Measurements from ENCODE around the gene GRK6.

DNA sequence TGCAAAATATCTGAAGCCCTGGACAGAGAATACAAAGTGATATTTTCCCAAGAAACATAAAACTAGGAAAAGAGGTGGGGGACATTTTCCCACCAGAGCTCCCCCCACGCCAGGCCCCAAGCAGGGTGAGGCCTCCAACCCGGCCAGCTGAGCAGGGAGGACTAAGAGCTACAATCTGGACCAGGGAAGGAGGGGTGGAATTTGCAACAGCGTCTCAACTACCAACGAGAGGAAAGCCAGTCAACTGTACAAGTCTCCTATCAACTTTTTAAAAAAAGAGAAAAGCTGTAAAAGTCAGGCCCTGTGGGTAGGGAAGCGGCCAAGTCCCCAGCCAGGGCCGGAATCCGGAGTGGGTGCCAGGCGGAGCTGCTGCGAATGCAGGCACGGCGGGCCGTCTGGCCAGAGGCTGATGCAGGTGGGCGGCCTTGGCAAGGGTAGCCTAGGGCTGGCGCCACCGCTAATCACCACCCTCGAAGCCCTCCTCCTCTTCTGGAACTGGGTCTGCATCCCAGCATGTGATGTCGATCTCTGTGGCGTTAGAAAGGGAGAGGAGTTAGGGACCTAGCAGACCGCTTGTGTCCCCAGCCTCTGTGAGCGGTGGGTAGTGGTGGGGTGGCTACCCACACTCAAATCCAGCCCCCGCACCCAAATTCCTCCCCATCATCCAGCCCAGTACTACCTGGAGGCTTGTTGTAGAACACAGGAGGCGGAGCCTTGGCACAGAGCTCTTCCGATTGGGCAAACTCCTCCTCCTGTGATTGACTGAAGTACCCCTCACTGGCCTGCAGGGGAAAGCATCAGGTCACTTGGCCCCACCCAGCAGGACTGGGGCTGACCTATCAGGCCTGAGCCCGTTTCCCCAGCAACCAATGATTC lies 30.7 kb downstream of the GRK6 start:
- peak in 3 of 4 experiments; percentile 26 to 74 (median 53) for TF ChIP-seq CTCF (IDR thresholded peaks at IDR 0.05)
- no peak for TF ChIP-seq POLR2A (IDR thresholded peaks at IDR 0.05)
- peak; percentile 45 for TF ChIP-seq POLR2AphosphoS5 (IDR thresholded peaks at IDR 0.05)

Data from prostate gland (tissue), 2 donors.